Measurements from ENCODE around the gene MAP10.
"Not testable (repeated sequence)": the region's sequence is repeated elsewhere in the genome, so short reads cannot be mapped to it uniquely, and the experiment has no call there.

MAP10 gene

GRCh38 chr1:232805269-232806185 lies at the start of gene MAP10:
Gene MAP10 (plus strand): TSS chr1:232805416. CDS start chr1:232805450, 34 bp downstream.
- peak; percentile 70 for DNase-seq

GRCh38 chr1:232764458-232765251 lies 40.6 kb upstream of the MAP10 start:
- peak; percentile 31 for DNase-seq

- DNase-seq, result no peak
Measured at GRCh38 chr1:232765542-232765941, 39.7 kb upstream of the MAP10 start.

- DNase-seq, result no peak
Measured at GRCh38 chr1:232766241-232766890, 38.9 kb upstream of the MAP10 start.

GRCh38 chr1:232766904-232767303 lies 38.3 kb upstream of the MAP10 start:
- DNase-seq, result no peak

- no peak for DNase-seq
Measured at GRCh38 chr1:232767305-232768074, 37.7 kb upstream of the MAP10 start.

GRCh38 chr1:232768793-232769192 lies 36.4 kb upstream of the MAP10 start:
- DNase-seq, result no peak

GRCh38 chr1:232769733-232770132 lies 35.5 kb upstream of the MAP10 start:
- no peak for DNase-seq

GRCh38 chr1:232773752-232774151 lies 31.5 kb upstream of the MAP10 start:
- DNase-seq, result no peak

- no peak for DNase-seq
Measured at GRCh38 chr1:232776526-232777106, 28.6 kb upstream of the MAP10 start.

- no peak for DNase-seq
Measured at GRCh38 chr1:232780354-232780753, 24.9 kb upstream of the MAP10 start.

GRCh38 chr1:232784794-232785193 lies 20.4 kb upstream of the MAP10 start:
- no peak for DNase-seq

- not testable (repeated sequence) for DNase-seq
Measured at GRCh38 chr1:232785630-232786029, 19.6 kb upstream of the MAP10 start.

GRCh38 chr1:232786845-232787455 lies 18.3 kb upstream of the MAP10 start:
- DNase-seq, result no peak

- peak; percentile 74 for DNase-seq
Measured at GRCh38 chr1:232788235-232788872, 16.9 kb upstream of the MAP10 start.

GRCh38 chr1:232789651-232790050 lies 15.6 kb upstream of the MAP10 start:
- no peak for DNase-seq

- DNase-seq, result no peak
Measured at GRCh38 chr1:232792949-232793348, 12.3 kb upstream of the MAP10 start.

- DNase-seq, result peak; percentile 95
Measured at GRCh38 chr1:232793944-232794343, 11.3 kb upstream of the MAP10 start.

GRCh38 chr1:232795497-232796053 lies 9.6 kb upstream of the MAP10 start:
- no peak for DNase-seq

GRCh38 chr1:232797856-232798510 lies 7.2 kb upstream of the MAP10 start:
- DNase-seq, result no peak
